ENCODE measurements around the gene PCSK5. TPM values are rescaled to one million over a fixed set of nuclear protein-coding genes. Genes with fewer than 3 reads are reported as not detected.

PCSK5 gene
- total and polyA plus RNA-seq, 2 of the 8 experiments (the other 6 are each of a cell fraction or from before 2014, with no cell fraction given): 5.5 to 10.7 TPM

DNA sequence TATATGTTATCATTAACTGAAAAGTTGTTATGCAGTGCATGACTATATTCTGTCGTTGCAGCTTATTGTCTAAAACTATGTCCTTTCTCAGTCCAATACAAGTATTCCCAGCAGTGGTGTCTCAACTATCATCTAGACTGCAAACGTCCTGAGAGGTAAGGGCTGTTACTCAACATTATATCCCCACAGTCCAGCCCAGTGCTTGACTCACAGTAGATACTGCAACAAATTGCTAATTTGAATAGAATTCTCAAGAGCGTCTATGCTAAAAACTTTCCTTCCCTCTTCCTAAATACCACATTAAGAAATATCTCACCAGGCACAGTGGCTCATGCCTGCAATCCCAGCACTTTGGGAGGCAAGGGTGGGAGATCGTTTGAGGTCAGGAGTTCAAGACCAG lies 37.7 kb upstream of the PCSK5 start (continued):
- TF ChIP-seq CHD7 (IDR thresholded peaks at IDR 0.05; ENCODE audit: insufficient replicate concordance, low read length) (no peak), ZNF274 (IDR thresholded peaks at IDR 0.05; ENCODE audit: borderline replicate concordance, extremely low read depth, low read length) (no peak)
